Epidermal melanocyte (primary cell): ENCODE results near the gene KIF4A.
"Not testable (repeated sequence)": the region's sequence is repeated elsewhere in the genome, so short reads cannot be mapped to it uniquely, and the experiment has no call there.

Experiments
- DNase-seq: peaks from one replicate; pipeline ENCODE4 v3.0.0; 2011; ENCODE audit warnings: low spot score; ENCODE audit not compliant: insufficient read length

Gene KIF4A

GRCh38 chrX:70289168-70289792, 624 bp upstream of the KIF4A start:
- DNase-seq, result no peak

GRCh38 chrX:70292788-70293187, 2.9 kb downstream of the KIF4A start:
- DNase-seq, result no peak

- DNase-seq, result no peak
Observed at GRCh38 chrX:70293621-70294020, 3.7 kb downstream of the KIF4A start.

- DNase-seq, result no peak
Observed at GRCh38 chrX:70301716-70302115, 11.8 kb downstream of the KIF4A start.

GRCh38 chrX:70313503-70313902, 23.6 kb downstream of the KIF4A start:
- no peak for DNase-seq

- DNase-seq, result no peak
Observed at GRCh38 chrX:70322784-70323183, 32.9 kb downstream of the KIF4A start.

GRCh38 chrX:70323628-70324027, 33.7 kb downstream of the KIF4A start:
- DNase-seq, result not testable (repeated sequence)

- DNase-seq, result no peak
Observed at GRCh38 chrX:70324326-70324725, 34.4 kb downstream of the KIF4A start.

- no peak for DNase-seq
Observed at GRCh38 chrX:70331161-70331560, 41.3 kb downstream of the KIF4A start.

- no peak for DNase-seq
Observed at GRCh38 chrX:70332600-70332999, 42.7 kb downstream of the KIF4A start.

- DNase-seq, result no peak
Observed at GRCh38 chrX:70336767-70337166, 46.9 kb downstream of the KIF4A start.

- DNase-seq, result no peak
Observed at GRCh38 chrX:70338290-70338689, 48.4 kb downstream of the KIF4A start.

- no peak for DNase-seq
Observed at GRCh38 chrX:70343435-70343834, 53.5 kb downstream of the KIF4A start.

GRCh38 chrX:70346418-70347070, 56.6 kb downstream of the KIF4A start:
- no peak for DNase-seq

GRCh38 chrX:70348825-70349224, 58.9 kb downstream of the KIF4A start:
- not testable (repeated sequence) for DNase-seq

- DNase-seq, result not testable (repeated sequence)
Observed at GRCh38 chrX:70349367-70350125, 59.6 kb downstream of the KIF4A start.

GRCh38 chrX:70352496-70352895, 62.6 kb downstream of the KIF4A start:
- no peak for DNase-seq

- no peak for DNase-seq
Observed at GRCh38 chrX:70353514-70353913, 63.6 kb downstream of the KIF4A start.

- no peak for DNase-seq
Observed at GRCh38 chrX:70354716-70355115, 64.8 kb downstream of the KIF4A start.

GRCh38 chrX:70359458-70359857, 69.6 kb downstream of the KIF4A start:
- DNase-seq, result no peak

GRCh38 chrX:70360366-70360765, 70.5 kb downstream of the KIF4A start:
- DNase-seq, result no peak

GRCh38 chrX:70368731-70369130, 78.8 kb downstream of the KIF4A start:
- DNase-seq, result not testable (repeated sequence)

- no peak for DNase-seq
Observed at GRCh38 chrX:70386235-70386634, 96.3 kb downstream of the KIF4A start.
